ENCODE results near the gene P2RY6. TPM values are rescaled to one million over a fixed set of nuclear protein-coding genes. Genes with fewer than 3 reads are reported as not detected.

P2RY6 gene
- total RNA-seq, 1 experiment from 2014 or later, result 2.5 TPM

GRCh38 chr11:73316422-73316821, 44.3 kb downstream of the P2RY6 start:
- DNase-seq (ENCODE audit: low spot score), result no peak

GRCh38 chr11:73317373-73317772, 45.2 kb downstream of the P2RY6 start:
- no peak for DNase-seq (ENCODE audit: low spot score)

- DNase-seq (ENCODE audit: low spot score), result no peak
Measured at GRCh38 chr11:73317803-73318202, 45.7 kb downstream of the P2RY6 start.

DNA sequence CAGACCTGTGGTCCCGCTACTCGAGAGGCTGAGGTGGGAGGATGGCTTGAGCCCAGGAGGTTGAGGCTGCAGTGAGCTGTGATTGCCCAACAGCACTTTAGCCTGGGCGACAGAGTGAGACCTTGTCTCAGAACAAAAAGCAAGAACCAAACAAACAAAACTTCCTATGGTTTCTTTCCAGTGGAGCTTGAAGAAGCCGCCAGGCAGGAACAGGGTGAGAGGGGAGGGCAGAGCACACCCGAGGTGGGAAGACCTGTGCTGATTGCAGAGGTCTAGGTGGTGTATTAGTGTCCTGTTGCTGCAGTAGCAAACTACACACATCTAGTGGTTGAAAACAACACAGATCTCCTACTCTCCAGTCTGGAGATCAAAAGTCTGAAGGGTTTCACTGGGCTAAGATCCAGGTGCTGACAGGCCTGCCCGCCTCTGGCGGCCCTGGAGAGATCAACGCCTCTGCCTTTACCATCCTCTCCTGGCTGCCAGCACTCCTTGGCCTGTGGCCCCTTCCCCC, 46.4 kb downstream of the P2RY6 start:
- DNase-seq (ENCODE audit: low spot score), result no peak

GRCh38 chr11:73320763-73321603, 48.8 kb downstream of the P2RY6 start:
- DNase-seq (ENCODE audit: low spot score), result no peak

- peak; percentile 69 for DNase-seq (ENCODE audit: low spot score)
Measured at GRCh38 chr11:73321604-73322381, 49.7 kb downstream of the P2RY6 start.

- no peak for DNase-seq (ENCODE audit: low spot score)
Measured at GRCh38 chr11:73322382-73323306, 50.5 kb downstream of the P2RY6 start.

DNA sequence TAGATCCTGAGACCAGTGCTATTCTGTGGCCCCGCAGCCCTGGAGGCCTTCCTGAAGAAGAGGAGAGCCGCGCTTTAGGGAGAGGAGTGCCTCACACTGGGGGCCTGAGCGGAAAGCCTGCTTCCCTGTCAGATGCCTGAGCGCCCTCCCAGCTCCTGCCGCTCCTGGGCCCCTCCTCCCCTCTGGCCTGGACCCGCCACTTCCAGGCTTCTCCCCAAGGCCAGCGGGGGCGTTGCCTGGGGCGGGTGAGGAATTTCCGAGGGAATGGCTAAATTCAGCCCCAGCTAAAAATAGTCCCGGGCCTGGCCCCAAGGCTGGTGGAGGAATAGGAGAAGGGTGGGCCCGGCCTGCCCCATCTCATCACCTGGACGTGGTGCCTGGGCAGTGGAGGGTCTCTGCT, 51.3 kb downstream of the P2RY6 start:
- DNase-seq (ENCODE audit: low spot score), result no peak

GRCh38 chr11:73324116-73324515, 52.0 kb downstream of the P2RY6 start:
- DNase-seq (ENCODE audit: low spot score), result no peak

GRCh38 chr11:73324665-73325035, 52.5 kb downstream of the P2RY6 start:
- DNase-seq (ENCODE audit: low spot score), result no peak

DNA sequence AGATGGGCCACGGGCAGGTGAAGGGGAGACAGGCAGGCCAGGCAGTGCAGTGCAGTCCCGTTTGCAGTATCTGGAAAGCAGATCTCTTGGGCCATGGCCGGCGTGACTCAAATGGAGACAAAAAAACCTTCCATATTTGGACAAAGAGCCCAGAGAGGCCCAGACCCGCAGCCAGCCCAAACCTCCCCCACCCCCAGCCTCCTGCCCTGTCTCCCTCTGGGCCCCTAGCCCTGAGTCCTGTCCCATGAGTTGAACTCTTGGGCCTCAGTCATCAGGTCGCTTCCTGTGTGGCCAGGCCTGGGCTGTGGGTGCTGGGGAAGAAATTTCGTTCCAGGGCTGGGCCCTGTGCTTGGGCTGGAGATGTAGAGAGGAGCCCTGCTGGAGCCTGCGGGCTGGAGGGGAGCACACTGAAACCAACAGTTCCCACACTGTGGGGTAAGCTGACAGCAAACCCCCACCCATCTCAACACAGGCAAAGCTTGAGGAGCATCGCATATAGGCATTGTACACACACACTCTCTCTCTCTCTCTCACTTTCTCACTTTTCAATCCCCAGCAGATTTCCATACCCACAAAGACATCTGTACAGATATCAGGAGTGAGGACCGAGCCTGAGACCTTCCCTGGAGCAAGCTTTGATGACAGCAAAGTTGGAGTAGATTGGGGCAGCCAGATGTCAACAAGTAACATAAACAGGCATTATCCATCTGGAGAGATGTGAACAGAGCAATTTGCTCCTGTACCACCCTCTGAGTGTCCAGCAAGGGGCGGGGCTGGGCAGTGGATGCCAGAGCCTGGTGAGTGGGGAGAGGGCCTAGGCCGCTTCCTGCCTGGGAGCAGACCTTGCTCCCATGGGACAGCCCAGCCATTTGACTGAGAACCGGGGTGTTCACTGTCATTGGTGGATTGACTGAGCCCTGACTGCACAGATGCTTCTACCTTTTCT, 53.2 kb downstream of the P2RY6 start:
- no peak for DNase-seq (ENCODE audit: low spot score)

GRCh38 chr11:73326929-73327811, 55.0 kb downstream of the P2RY6 start:
- no peak for DNase-seq (ENCODE audit: low spot score)

DNA sequence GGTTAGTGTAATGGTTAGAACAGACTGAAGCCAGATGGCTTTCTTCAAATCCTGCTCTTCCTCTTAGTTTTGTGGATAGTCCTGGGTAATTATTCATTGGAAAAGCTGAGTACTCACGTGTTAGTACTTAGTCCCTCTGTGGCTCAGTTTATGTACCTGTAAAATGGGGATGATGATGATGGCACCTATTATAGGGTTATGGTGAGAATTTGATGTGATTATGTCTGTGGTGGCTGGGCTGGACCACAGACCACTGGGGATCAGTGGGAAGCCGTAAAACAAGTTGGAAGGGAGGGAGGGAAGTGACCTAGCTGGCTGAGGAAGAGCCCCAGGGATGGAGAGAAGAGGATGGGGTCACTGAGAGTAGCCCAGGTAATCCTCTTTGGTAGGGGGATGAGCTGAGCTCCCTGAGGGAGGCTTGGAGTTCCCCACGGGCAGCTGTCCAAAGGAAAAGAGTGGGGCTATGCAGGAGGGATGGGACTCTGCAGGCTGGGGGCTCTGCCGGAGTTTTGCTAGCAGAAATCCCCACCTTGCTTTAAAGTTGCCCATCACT, 55.8 kb downstream of the P2RY6 start:
- DNase-seq (ENCODE audit: low spot score), result no peak

DNA sequence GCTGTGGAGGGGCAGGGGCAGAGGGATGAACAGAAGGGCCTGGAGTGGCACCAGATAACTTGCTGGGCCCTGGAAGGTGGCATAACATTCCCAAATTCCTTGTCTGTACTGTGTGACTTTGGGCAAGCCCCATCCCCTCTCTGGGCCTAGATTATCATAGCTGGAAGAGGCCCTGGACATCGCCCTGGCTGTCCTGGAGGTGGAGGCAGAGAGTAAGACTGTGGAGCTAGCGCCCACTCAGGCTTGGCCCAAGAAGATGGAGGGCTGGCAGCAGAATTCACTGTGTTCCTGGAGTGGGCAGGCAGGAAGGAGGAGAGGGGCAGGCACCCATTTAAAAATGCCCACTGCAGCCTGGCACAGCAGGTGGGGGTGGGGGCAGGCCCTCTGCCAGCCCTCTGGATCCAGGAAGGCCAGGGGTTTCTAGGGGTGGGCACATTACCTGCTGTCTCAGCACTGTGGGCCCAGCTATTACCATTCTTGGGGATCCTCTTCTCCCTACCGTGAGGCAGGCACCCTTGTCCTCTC, 58.5 kb downstream of the P2RY6 start:
- DNase-seq (ENCODE audit: low spot score), result no peak

DNA sequence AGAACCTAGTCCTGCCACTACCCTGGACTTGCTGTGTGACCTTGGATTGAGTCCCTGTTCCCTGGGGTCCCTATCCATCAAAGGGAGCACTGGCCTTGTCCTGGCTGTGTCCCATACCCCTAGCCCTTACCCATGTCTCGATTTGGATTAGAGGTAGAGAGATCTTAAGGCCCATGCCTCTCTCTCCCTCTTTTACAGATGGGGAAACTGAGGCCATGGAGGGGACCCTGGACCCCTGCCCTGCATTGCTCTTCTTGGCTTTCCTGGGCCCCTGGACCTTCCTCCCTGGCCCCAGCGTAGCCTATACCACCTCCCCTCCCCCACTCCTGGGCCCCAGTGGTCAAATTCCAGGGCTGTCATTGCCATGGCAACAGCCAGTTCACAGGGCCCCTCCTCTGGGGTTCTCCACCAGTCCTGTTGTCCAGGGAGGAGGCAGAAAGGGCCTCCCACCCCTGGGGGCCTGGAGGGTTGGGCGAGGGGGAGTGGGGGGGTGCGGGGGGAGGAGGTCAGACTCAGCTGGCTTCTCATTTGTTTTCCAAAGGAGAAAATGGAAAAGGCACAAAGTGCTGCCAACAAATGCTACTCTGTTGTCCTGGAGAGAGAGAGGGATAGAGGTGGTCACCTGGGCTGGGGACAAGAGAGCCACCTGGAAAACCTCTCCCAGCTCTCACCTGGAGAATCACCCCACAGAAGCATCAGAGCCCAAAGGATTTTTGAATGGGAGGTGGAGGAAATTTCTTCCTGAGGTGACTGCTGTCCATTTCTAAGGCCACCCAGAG, 59.2 kb downstream of the P2RY6 start:
- DNase-seq (ENCODE audit: low spot score), result no peak

GRCh38 chr11:73333173-73333572, 61.0 kb downstream of the P2RY6 start:
- DNase-seq (ENCODE audit: low spot score), result no peak

- DNase-seq (ENCODE audit: low spot score), result no peak
Measured at GRCh38 chr11:73333640-73334383, 61.7 kb downstream of the P2RY6 start.

Measured in H4 (cell line).